Lower lobe of right lung (tissue), 2 donors: ENCODE data around the gene ANXA4. TPM values are rescaled to one million over a fixed set of nuclear protein-coding genes. Genes with fewer than 3 reads are reported as not detected.

Experiments
- ATAC-seq, 2 donors: fragments of 200-7000 bp; cut with Tn5 transposase; one replicate each; pipeline ENCODE4 v1.9.1; 2020 to 2022; ENCODE audit warnings: mild to moderate bottlenecking in 2 of 2, moderate library complexity in 2 of 2
- DNase-seq: peaks from one replicate; pipeline ENCODE4 v3.0.0-alpha.2; 2020
- H3K27ac ChIP-seq: fragments of 200-600 bp; one replicate; pipeline ENCODE4 v1.8.0; 2022
- H3K27me3 ChIP-seq: fragments of 200-600 bp; one replicate; pipeline ENCODE4 v1.8.0; 2022; ENCODE audit warnings: low read depth
- H3K36me3 ChIP-seq: fragments of 200-600 bp; one replicate; pipeline ENCODE4 v1.8.0; 2022; ENCODE audit warnings: mild to moderate bottlenecking
- H3K4me1 ChIP-seq: fragments of 200-600 bp; one replicate; pipeline ENCODE4 v1.8.0; 2022
- H3K4me3 ChIP-seq: fragments of 200-600 bp; one replicate; pipeline ENCODE4 v1.8.0; 2022; ENCODE audit warnings: mild to moderate bottlenecking
- H3K9me3 ChIP-seq: fragments of 200-600 bp; one replicate; pipeline ENCODE4 v1.8.0; 2022
- CTCF ChIP-seq: fragments of 200-600 bp; IDR thresholded peaks from one replicate; pipeline ENCODE4 v1.8.0; 2022; ENCODE audit warnings: antibody characterized with exemption, mild to moderate bottlenecking
- intact Hi-C: fragments of 100-400 bp; cut with DNase I; formaldehyde crosslinking; loops from one replicate; pipeline ENCODE4 v1.11.0; 2022
- total RNA-seq: library from RNA; stranded (reverse); fragmentation: NEBNext Ultra II Directional; extraction: Animal tissue kit (Norgen Biotek cat#: 25700); gene quantifications from one replicate; pipeline ENCODE4 v1.2.1, GENCODE V29; 2021
- donor health status: DM: no; HTN: yes; CAD: no; lungs with severe emphysema.

Gene ANXA4
- total RNA-seq, 1 donor from 2014 or later = 173 TPM

- Histone ChIP-seq H3K36me3 (no peaks in the 10 kb centered on the region), H3K4me1 (peaks cover 4% of the 10 kb centered on the region), H3K9me3 (no peaks in the 10 kb centered on the region), H3K27me3 (no peaks in the 10 kb centered on the region), H3K4me3 (no peak overlapping the region), H3K27ac (no peak overlapping the region)
- ATAC-seq (no peak), DNase-seq (no peak)
- peak; percentile 20 for TF ChIP-seq CTCF
- intact Hi-C loops = no loop called here
Measured at GRCh38 chr2:69720404-69720803, 21.5 kb upstream of the ANXA4 start.

- intact Hi-C loops = no loop called here
- ATAC-seq (no peak), DNase-seq (no peak)
- H3K4me1 ChIP-seq = peaks cover 4% of the 10 kb centered on the region
- no peak overlapping the region for H3K27ac ChIP-seq
- H3K27me3 ChIP-seq = no peaks in the 10 kb centered on the region
- H3K4me3 ChIP-seq = no peak overlapping the region
- no peak for TF ChIP-seq CTCF
- H3K36me3 ChIP-seq = no peaks in the 10 kb centered on the region
- H3K9me3 ChIP-seq = no peaks in the 10 kb centered on the region
Measured at GRCh38 chr2:69721022-69721421, 20.9 kb upstream of the ANXA4 start.

- no peaks in the 10 kb centered on the region for H3K36me3 ChIP-seq
- no peaks in the 10 kb centered on the region for H3K27me3 ChIP-seq
- no peak for DNase-seq
- no peak overlapping the region for H3K4me3 ChIP-seq
- intact Hi-C loops = no loop called here
- H3K27ac ChIP-seq = no peak overlapping the region
- no peak for ATAC-seq
- H3K9me3 ChIP-seq = no peaks in the 10 kb centered on the region
- no peak for TF ChIP-seq CTCF
- peaks cover 4% of the 10 kb centered on the region for H3K4me1 ChIP-seq
Measured at GRCh38 chr2:69723791-69724190, 18.1 kb upstream of the ANXA4 start.

- ATAC-seq (peak; percentile 91 to 95), DNase-seq (peak; percentile 84)
- TF ChIP-seq CTCF = peak; percentile 95
- peaks cover 4% of the 10 kb centered on the region for H3K4me1 ChIP-seq
- no peaks in the 10 kb centered on the region for H3K9me3 ChIP-seq
- no peaks in the 10 kb centered on the region for H3K36me3 ChIP-seq
- peak overlapping the region; percentile 37 for H3K4me3 ChIP-seq
- no peaks in the 10 kb centered on the region for H3K27me3 ChIP-seq
- intact Hi-C loops = no loop called here
- H3K27ac ChIP-seq = no peak overlapping the region
Measured at GRCh38 chr2:69724540-69725159, 17.3 kb upstream of the ANXA4 start.

GRCh38 chr2:69725706-69726360 is 16.1 kb upstream of the ANXA4 start:
- intact Hi-C loops = no loop called here
- no peak for TF ChIP-seq CTCF
- Histone ChIP-seq H3K27ac (no peak overlapping the region), H3K36me3 (no peaks in the 10 kb centered on the region), H3K9me3 (no peaks in the 10 kb centered on the region), H3K27me3 (no peaks in the 10 kb centered on the region), H3K4me1 (peaks cover 4% of the 10 kb centered on the region), H3K4me3 (no peak overlapping the region)
- no peak for DNase-seq
- ATAC-seq = no peak
